ENCODE measurements around the gene GTPBP4. TPM values are rescaled to one million over a fixed set of nuclear protein-coding genes. Genes with fewer than 3 reads are reported as not detected.

Gene GTPBP4
- total and polyA plus RNA-seq, 2 of the 13 experiments (the other 11 are each of a cell fraction or from before 2014, with no cell fraction given), result 24.1 to 85.5 TPM

- TF ChIP-seq ZNF441 (CRISPR knock-in tag; IDR thresholded peaks at IDR 0.05; ENCODE audit: borderline replicate concordance), result no peak
- no peak for TF ChIP-seq ZBTB42 (CRISPR knock-in tag; IDR thresholded peaks at IDR 0.05)
- no peak for TF ChIP-seq ZNF678 (CRISPR knock-in tag; IDR thresholded peaks at IDR 0.05)
- TF ChIP-seq REPIN1 (CRISPR knock-in tag; IDR thresholded peaks at IDR 0.05; ENCODE audit: borderline replicate concordance, low read depth), result 0 out of 2 replicates have a peak, but pooled peaks have one; percentile 21
- no peak for TF ChIP-seq GATA4 (IDR thresholded peaks at IDR 0.05; ENCODE audit: borderline replicate concordance, low read depth)
- TF ChIP-seq SIN3B (IDR thresholded peaks at IDR 0.05; ENCODE audit: low read length), result no peak
- TF ChIP-seq ZNF749 (CRISPR knock-in tag; IDR thresholded peaks at IDR 0.05; ENCODE audit: borderline replicate concordance), result no peak; the same call in 1 of the 2 replicates
- TF ChIP-seq ZNF609 (CRISPR knock-in tag; IDR thresholded peaks at IDR 0.05; ENCODE audit: borderline replicate concordance), result peak; percentile 83
- TF ChIP-seq GZF1 (CRISPR knock-in tag; IDR thresholded peaks at IDR 0.05), result no peak
- no peak for TF ChIP-seq SOX13 (IDR thresholded peaks at IDR 0.05)
- peak in 1 of 2 experiments; percentile 77; a peak in 2 of 4 replicates for TF ChIP-seq SOX13 (CRISPR knock-in tag; conservative IDR thresholded peaks at IDR 0.05 in 1 of 2, IDR thresholded peaks at IDR 0.05 in 1 of 2)
- no peak for TF ChIP-seq ARNT (IDR thresholded peaks at IDR 0.05)
- TF ChIP-seq ZNF124 (CRISPR knock-in tag; IDR thresholded peaks at IDR 0.05), result no peak
- no peak for TF ChIP-seq JDP2 (CRISPR knock-in tag; IDR thresholded peaks at IDR 0.05; ENCODE audit: borderline replicate concordance)
- TF ChIP-seq TAF1 (CRISPR knock-in tag; IDR thresholded peaks at IDR 0.05), result no peak
- 0 out of 2 replicates have a peak, but pooled peaks have one; percentile 19 for TF ChIP-seq ZMYM4 (CRISPR knock-in tag; IDR thresholded peaks at IDR 0.05)
- no peak for TF ChIP-seq ZSCAN21 (CRISPR knock-in tag; IDR thresholded peaks at IDR 0.05; ENCODE audit: borderline replicate concordance)
- TF ChIP-seq ELF3 (CRISPR knock-in tag; IDR thresholded peaks at IDR 0.05), result 0 out of 2 replicates have a peak, but pooled peaks have one; percentile 40
- TF ChIP-seq XBP1 (CRISPR knock-in tag; IDR thresholded peaks at IDR 0.05), result no peak
- no peak for TF ChIP-seq TCF12 (IDR thresholded peaks at IDR 0.05)
- peak; percentile 41; the same call in 1 of the 2 replicates for TF ChIP-seq TCF12 (CRISPR knock-in tag; IDR thresholded peaks at IDR 0.05)
- peak; percentile 62 for TF ChIP-seq SALL1 (CRISPR knock-in tag; IDR thresholded peaks at IDR 0.05)
- no peak for TF ChIP-seq CBX5 (CRISPR knock-in tag; IDR thresholded peaks at IDR 0.05; ENCODE audit: borderline replicate concordance)
- TF ChIP-seq HNRNPL (IDR thresholded peaks at IDR 0.05; ENCODE audit: low read depth, low read length), result no peak
- peak; percentile 87 for TF ChIP-seq GFI1 (CRISPR knock-in tag; IDR thresholded peaks at IDR 0.05; ENCODE audit: borderline replicate concordance)
- no peak for TF ChIP-seq SRY (CRISPR knock-in tag; IDR thresholded peaks at IDR 0.05)
These were observed 17.7 kb upstream of the GTPBP4 start (continued) for GRCh38 chr10:970311-971149.

All from HepG2 (cell line).